Panc1 (cell line): Measurements from ENCODE around the gene TLCD5. TPM values are rescaled to one million over a fixed set of nuclear protein-coding genes. Genes with fewer than 3 reads are reported as not detected.

Experiments used
- ATAC-seq: fragments of 200-7000 bp; cut with Tn5 transposase; 2 replicates; pipeline ENCODE4 v1.9.1; 2020; ENCODE audit warnings: mild to moderate bottlenecking, moderate library complexity
- BruUV-seq: library from RNA; stranded (reverse); fragments of 400-500 nt; replicated peaks from 2 replicates; lab custom pipeline; 2021; lab: Mats Ljungman, UMichigan
- CTCF ChIA-PET: fragments of 300-600 bp; sonication (Branson Sonifier 250); formaldehyde crosslinking; loops from one replicate; lab custom pipeline; 2022; ENCODE audit warnings: antibody characterized with exemption; lab: Charles Lee
- POLR2A ChIA-PET: fragments of 300-600 bp; sonication (Branson Sonifier 250); formaldehyde crosslinking; loops from one replicate; lab custom pipeline; 2022; ENCODE audit warnings: antibody characterized with exemption; lab: Charles Lee
- DNase-seq: peaks from one replicate; pipeline ENCODE4 v3.0.0-alpha.2; 2010; ENCODE audit warnings: low read depth, low spot score
- H3K27ac ChIP-seq: 2 replicates; pipeline ENCODE4 v1.5.1; 2011; ENCODE audit warnings: mild to moderate bottlenecking, low read length, inconsistent platforms
- H3K27me3 ChIP-seq: fragments of 200-500 bp; sonication (Bioruptor generic); 2 replicates; pipeline ENCODE4 v1.6.0; 2014; ENCODE audit warnings: low read length, inconsistent platforms; ENCODE audit not compliant: control insufficient read depth, insufficient read depth
- H3K36me3 ChIP-seq: fragments of 200-500 bp; sonication (Bioruptor generic); 2 replicates; pipeline ENCODE4 v1.5.1; 2014; ENCODE audit warnings: inconsistent platforms, mild to moderate bottlenecking, low read length, moderate library complexity; ENCODE audit not compliant: control insufficient read depth, insufficient read depth
- H3K4me1 ChIP-seq: 2 replicates; pipeline ENCODE4 v1.5.1; 2011; ENCODE audit warnings: inconsistent platforms, mild to moderate bottlenecking, low read length, moderate library complexity; ENCODE audit not compliant: control insufficient read depth, insufficient read depth
- H3K4me3 ChIP-seq, 2 experiments: 2 replicates each; pipeline ENCODE4 v1.5.1; 2011 to 2012; ENCODE audit warnings: low read depth in 2 of 2, low read length in 2 of 2, mild to moderate bottlenecking in 2 of 2, inconsistent platforms in 1 of 2, moderate library complexity in 1 of 2
- H3K9me3 ChIP-seq: fragments of 200-500 bp; sonication (Bioruptor generic); 2 replicates; pipeline ENCODE4 v1.5.1; 2014; ENCODE audit warnings: low read depth, mild to moderate bottlenecking, inconsistent platforms, low read length, moderate library complexity; ENCODE audit not compliant: control insufficient read depth, insufficient read depth
- CTCF ChIP-seq: fragments of 450-650 bp; IDR thresholded peaks from 2 replicates; pipeline ENCODE4 v1.5.1; 2017; ENCODE audit warnings: mild to moderate bottlenecking
- POLR2AphosphoS5 ChIP-seq: IDR thresholded peaks from 2 replicates; pipeline ENCODE4 v1.6.1; 2012; ENCODE audit warnings: mild to moderate bottlenecking, low read depth, low read length, moderate library complexity
- SIN3A ChIP-seq: IDR thresholded peaks from 2 replicates; pipeline ENCODE4 v1.6.1; 2012; ENCODE audit warnings: low read depth, mild to moderate bottlenecking, low read length, moderate library complexity, borderline replicate concordance; ENCODE audit not compliant: insufficient read depth
- TCF7L2 ChIP-seq: IDR thresholded peaks from 2 replicates; pipeline ENCODE4 v1.6.1; 2011; ENCODE audit warnings: mild to moderate bottlenecking, low read depth, low read length, inconsistent platforms
- in situ Hi-C: cut with HindIII; loops from 2 replicates; pipeline ENCODE4 v1.10.0; 2016; ENCODE audit warnings: low sequenced_read_pairs, low pct_unique_long_range_greater_than_20kb
- intact Hi-C: fragments of 100-400 bp; cut with micrococcal nuclease; formaldehyde crosslinking; loops from one replicate; pipeline ENCODE4 v1.10.0; 2022; ENCODE audit not compliant: unreplicated experiment
- total RNA-seq: library from RNA; stranded (reverse); gene quantifications from one replicate; pipeline ENCODE4 v1.2.1, GENCODE V29; 2021; ENCODE audit not compliant: unreplicated experiment
- TF ChIP-seq, protein P1 (sequence below), 2 experiments: IDR thresholded peaks; 2 replicates each; pipeline ENCODE4 v1.6.1; 2011 to 2012; ENCODE audit warnings: low read depth in 2 of 2, control low read depth in 1 of 2, low read length in 1 of 2, mild to moderate bottlenecking in 1 of 2, moderate library complexity in 1 of 2; ENCODE audit not compliant: insufficient read depth in 1 of 2

TLCD5 gene
- total RNA-seq, 1 experiment from 2014 or later: 22.8 TPM

DNA sequence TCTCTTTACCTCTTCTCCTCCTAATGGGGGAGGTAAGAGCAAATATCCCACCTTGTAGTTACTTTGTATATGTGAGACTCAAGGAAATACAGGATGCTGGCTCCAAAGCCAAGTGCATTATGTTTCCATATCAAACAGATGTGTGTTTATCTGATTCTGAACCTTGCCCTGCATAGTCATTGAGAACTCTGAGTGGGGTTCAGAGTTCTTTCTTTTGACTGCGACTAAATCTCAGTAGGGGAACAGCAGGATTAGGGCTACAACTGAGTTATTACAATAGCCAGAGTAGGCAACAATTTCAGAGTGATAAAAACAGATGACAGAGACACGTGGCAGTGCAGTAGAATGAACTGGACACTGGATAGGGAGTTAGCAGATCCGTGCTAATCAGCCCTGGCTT is 34.1 kb upstream of the TLCD5 start:
- CTCF ChIA-PET: interaction anchor here (0.8 kb wide), 1 partner anchor 13 kb away, joined by 3 read pairs; no protein-coding TSS in a partner anchor
- ATAC-seq (no peak), DNase-seq (no peak)
- no peaks in the 10 kb centered on the region for H3K36me3 ChIP-seq
- H3K4me1 ChIP-seq: no peaks in the 10 kb centered on the region
- POLR2A ChIA-PET: no interaction called here
- intact Hi-C loops (no loop called here), in situ Hi-C loops (no loop called here)
- TF ChIP-seq POLR2AphosphoS5: no peak
- TF ChIP-seq, protein P1, sequence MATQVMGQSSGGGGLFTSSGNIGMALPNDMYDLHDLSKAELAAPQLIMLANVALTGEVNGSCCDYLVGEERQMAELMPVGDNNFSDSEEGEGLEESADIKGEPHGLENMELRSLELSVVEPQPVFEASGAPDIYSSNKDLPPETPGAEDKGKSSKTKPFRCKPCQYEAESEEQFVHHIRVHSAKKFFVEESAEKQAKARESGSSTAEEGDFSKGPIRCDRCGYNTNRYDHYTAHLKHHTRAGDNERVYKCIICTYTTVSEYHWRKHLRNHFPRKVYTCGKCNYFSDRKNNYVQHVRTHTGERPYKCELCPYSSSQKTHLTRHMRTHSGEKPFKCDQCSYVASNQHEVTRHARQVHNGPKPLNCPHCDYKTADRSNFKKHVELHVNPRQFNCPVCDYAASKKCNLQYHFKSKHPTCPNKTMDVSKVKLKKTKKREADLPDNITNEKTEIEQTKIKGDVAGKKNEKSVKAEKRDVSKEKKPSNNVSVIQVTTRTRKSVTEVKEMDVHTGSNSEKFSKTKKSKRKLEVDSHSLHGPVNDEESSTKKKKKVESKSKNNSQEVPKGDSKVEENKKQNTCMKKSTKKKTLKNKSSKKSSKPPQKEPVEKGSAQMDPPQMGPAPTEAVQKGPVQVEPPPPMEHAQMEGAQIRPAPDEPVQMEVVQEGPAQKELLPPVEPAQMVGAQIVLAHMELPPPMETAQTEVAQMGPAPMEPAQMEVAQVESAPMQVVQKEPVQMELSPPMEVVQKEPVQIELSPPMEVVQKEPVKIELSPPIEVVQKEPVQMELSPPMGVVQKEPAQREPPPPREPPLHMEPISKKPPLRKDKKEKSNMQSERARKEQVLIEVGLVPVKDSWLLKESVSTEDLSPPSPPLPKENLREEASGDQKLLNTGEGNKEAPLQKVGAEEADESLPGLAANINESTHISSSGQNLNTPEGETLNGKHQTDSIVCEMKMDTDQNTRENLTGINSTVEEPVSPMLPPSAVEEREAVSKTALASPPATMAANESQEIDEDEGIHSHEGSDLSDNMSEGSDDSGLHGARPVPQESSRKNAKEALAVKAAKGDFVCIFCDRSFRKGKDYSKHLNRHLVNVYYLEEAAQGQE (IDR thresholded peaks at IDR 0.05; ENCODE audit: insufficient read depth in 1 of 2, low read depth in 2 of 2, low read length in 1 of 2): no peak
- TF ChIP-seq SIN3A: no peak
- no peak for TF ChIP-seq TCF7L2
- no peak for TF ChIP-seq CTCF
- H3K9me3 ChIP-seq: no peaks in the 10 kb centered on the region
- H3K27me3 ChIP-seq: peaks cover 56% of the 10 kb centered on the region
- no TSS peak for BruUV-seq
- H3K27ac ChIP-seq: no peak overlapping the region
- no peak overlapping the region for H3K4me3 ChIP-seq

DNA sequence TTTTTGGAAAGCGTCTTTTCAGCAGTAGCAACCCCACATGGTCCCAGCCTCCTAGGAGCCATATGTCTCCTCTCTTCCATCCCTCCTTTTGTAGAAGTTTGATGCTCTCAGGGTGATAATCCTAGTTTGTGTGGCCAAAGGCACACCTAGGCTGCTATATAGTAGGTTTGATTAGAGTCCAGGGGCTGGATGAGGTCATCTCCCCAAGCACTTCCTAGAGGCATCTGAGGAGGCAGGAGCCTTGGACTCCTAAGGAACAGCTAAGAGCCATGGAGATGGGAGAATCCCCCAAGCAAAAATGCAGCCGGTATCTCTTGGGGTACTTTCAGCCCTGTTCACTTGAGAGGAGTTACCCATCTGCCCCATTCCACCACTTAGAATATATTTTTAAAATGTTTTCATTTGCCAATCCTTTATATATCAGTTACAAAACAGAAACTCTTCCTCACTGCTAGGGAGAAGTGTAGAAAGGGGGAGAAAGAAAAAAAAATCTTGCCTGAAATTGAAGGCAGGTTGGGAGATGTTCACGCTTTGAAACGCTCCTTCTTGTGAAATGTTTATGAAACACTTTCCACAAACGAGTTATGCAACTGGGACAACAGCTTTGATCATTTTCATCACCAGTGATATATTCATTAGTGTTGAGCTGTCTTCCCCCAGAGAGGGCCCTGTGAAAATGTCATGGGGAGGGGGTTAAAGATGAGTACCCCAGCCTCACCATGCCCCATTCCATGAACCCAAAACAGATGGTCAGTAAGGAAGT is 31.9 kb upstream of the TLCD5 start:
- ATAC-seq: no peak
- H3K36me3 ChIP-seq: no peaks in the 10 kb centered on the region
- BruUV-seq: no TSS peak
- H3K9me3 ChIP-seq: no peaks in the 10 kb centered on the region
- no peak overlapping the region for H3K27ac ChIP-seq
- no peaks in the 10 kb centered on the region for H3K4me1 ChIP-seq
- CTCF ChIA-PET: no interaction called here
- no peak overlapping the region for H3K4me3 ChIP-seq
- TF ChIP-seq, protein P1 (IDR thresholded peaks at IDR 0.05; ENCODE audit: insufficient read depth in 1 of 2, low read depth in 2 of 2, low read length in 1 of 2): no peak
- TF ChIP-seq TCF7L2 (no peak), POLR2AphosphoS5 (no peak), SIN3A (no peak), CTCF (no peak)
- POLR2A ChIA-PET: interaction anchor here (0.6 kb wide), 1 partner anchor 89 kb away, joined by 11 read pairs; no protein-coding TSS in a partner anchor
- DNase-seq: no peak
- in situ Hi-C loops (no loop called here), intact Hi-C loops (no loop called here)
- peaks cover 62% of the 10 kb centered on the region for H3K27me3 ChIP-seq
